ENCODE results near the gene XK. TPM values are rescaled to one million over a fixed set of nuclear protein-coding genes. Genes with fewer than 3 reads are reported as not detected.

The XK gene
- total RNA-seq, 1 experiment from 2014 or later, result 2.6 TPM

DNA sequence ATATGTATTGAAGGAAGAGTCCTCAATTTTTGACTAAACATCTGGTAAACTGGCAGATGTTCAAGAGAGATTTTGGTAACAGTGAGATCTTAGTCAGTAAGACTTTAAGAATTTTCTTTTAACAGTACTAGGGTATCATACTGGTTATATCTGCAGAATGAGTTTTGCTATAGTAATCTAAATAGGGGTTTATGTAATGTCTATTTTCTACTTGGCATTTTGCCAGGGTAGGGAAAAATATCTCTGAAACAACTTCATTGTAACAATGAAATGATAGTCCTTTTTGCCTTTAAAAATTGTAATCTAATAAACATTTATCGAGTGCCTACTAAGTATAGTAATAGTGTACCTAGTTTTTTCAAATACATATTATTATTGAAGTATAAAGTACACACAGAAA lies 32.1 kb downstream of the XK start:
- no peak overlapping the region for H3K4me3 ChIP-seq (ENCODE audit: low read depth, low read length)
- Mint-ChIP-seq H3K4me3 (ENCODE audit: unreplicated experiment) (no peak overlapping the region), H3K27me3 (ENCODE audit: insufficient read depth, unreplicated experiment) (peaks cover 5% of the 10 kb centered on the region), H3K9me3 (ENCODE audit: unreplicated experiment) (no peaks in the 10 kb centered on the region), H3K4me1 (ENCODE audit: low read depth, unreplicated experiment) (no peaks in the 10 kb centered on the region), H3K27ac (ENCODE audit: unreplicated experiment) (no peak overlapping the region), H3K36me3 (ENCODE audit: insufficient read depth, unreplicated experiment) (no peaks in the 10 kb centered on the region)
- TF ChIP-seq, protein P1, sequence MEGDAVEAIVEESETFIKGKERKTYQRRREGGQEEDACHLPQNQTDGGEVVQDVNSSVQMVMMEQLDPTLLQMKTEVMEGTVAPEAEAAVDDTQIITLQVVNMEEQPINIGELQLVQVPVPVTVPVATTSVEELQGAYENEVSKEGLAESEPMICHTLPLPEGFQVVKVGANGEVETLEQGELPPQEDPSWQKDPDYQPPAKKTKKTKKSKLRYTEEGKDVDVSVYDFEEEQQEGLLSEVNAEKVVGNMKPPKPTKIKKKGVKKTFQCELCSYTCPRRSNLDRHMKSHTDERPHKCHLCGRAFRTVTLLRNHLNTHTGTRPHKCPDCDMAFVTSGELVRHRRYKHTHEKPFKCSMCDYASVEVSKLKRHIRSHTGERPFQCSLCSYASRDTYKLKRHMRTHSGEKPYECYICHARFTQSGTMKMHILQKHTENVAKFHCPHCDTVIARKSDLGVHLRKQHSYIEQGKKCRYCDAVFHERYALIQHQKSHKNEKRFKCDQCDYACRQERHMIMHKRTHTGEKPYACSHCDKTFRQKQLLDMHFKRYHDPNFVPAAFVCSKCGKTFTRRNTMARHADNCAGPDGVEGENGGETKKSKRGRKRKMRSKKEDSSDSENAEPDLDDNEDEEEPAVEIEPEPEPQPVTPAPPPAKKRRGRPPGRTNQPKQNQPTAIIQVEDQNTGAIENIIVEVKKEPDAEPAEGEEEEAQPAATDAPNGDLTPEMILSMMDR (IDR thresholded peaks at IDR 0.05; ENCODE audit: insufficient read depth in 1 of 2, low read depth in 1 of 2, low read length in 1 of 2, severe bottlenecking in 1 of 2, unreplicated experiment in 1 of 2), result no peak
- H3K4me1 ChIP-seq, result no peaks in the 10 kb centered on the region
- ChIA-PET CTCF (no interaction called here), POLR2A (no interaction called here)
- H3K36me3 ChIP-seq (ENCODE audit: control insufficient read depth, insufficient read depth, low read length), result no peaks in the 10 kb centered on the region
- no peak for DNase-seq
- BruUV-seq (replicated peaks), result no TSS peak
- no peaks in the 10 kb centered on the region for H3K9me3 ChIP-seq
- intact Hi-C loops (cut with micrococcal nuclease; ENCODE audit: unreplicated experiment), result no loop called here
- no peaks in the 10 kb centered on the region for H3K27me3 ChIP-seq (replicated peaks; ENCODE audit: control insufficient read depth, insufficient read depth, low read length)

DNA sequence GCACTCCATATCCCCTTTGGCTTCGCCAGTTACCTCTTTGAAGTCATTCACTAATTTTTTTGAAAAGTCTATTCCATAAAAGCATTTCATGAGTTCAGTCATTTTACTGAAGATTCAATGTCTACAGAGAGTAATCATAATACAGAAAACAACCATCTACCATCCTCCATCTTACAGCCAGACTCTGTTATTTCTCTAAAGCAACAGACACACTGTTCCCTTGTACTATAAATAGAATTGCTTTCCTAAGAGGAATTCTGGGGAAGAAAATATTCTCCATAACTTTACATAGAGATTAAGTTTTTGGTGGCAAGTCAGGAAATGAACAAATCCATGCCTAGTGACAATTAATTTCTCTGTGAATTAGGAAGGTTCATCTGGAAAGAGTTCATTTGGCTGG lies 37.0 kb downstream of the XK start:
- H3K9me3 ChIP-seq, result no peaks in the 10 kb centered on the region
- no peaks in the 10 kb centered on the region for H3K36me3 ChIP-seq (ENCODE audit: control insufficient read depth, insufficient read depth, low read length)
- ChIA-PET POLR2A (no interaction called here), CTCF (no interaction called here)
- intact Hi-C loops (cut with micrococcal nuclease; ENCODE audit: unreplicated experiment), result no loop called here
- H3K4me3 ChIP-seq (ENCODE audit: low read depth, low read length), result no peak overlapping the region
- no peaks in the 10 kb centered on the region for H3K9me3 Mint-ChIP-seq (ENCODE audit: unreplicated experiment)
- no peaks in the 10 kb centered on the region for H3K4me1 Mint-ChIP-seq (ENCODE audit: low read depth, unreplicated experiment)
- no peak overlapping the region for H3K4me3 Mint-ChIP-seq (ENCODE audit: unreplicated experiment)
- BruUV-seq (replicated peaks), result no TSS peak
- H3K27me3 ChIP-seq (replicated peaks; ENCODE audit: control insufficient read depth, insufficient read depth, low read length), result no peaks in the 10 kb centered on the region
- no peak for DNase-seq
- H3K27me3 Mint-ChIP-seq (ENCODE audit: insufficient read depth, unreplicated experiment), result peaks cover 3% of the 10 kb centered on the region
- TF ChIP-seq, protein P1 (IDR thresholded peaks at IDR 0.05; ENCODE audit: insufficient read depth in 1 of 2, low read depth in 1 of 2, low read length in 1 of 2, severe bottlenecking in 1 of 2, unreplicated experiment in 1 of 2), result no peak
- no peaks in the 10 kb centered on the region for H3K36me3 Mint-ChIP-seq (ENCODE audit: insufficient read depth, unreplicated experiment)
- no peaks in the 10 kb centered on the region for H3K4me1 ChIP-seq
- no peak overlapping the region for H3K27ac Mint-ChIP-seq (ENCODE audit: unreplicated experiment)

DNA sequence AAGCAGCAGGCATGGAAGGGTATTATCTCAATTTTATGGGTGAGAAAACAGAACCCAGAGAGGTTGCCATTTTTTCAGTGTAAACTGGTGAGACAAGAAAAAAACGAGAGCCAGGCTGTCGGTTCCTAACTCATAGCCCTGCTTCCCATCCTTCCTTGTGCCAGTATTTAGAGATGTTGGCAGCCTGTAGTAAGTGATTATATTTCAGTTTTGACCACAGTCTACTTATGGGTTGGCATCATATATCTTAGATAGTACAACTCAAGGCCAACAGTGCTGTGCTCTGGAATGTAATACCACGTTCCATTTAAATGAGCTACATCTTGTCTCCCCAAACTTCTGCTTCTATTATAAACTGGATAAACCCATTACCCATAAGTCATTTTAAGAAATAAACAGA lies 40.8 kb downstream of the XK start:
- Histone ChIP-seq H3K27me3 (replicated peaks; ENCODE audit: control insufficient read depth, insufficient read depth, low read length) (no peaks in the 10 kb centered on the region), H3K9me3 (no peaks in the 10 kb centered on the region), H3K4me1 (no peaks in the 10 kb centered on the region), H3K4me3 (ENCODE audit: low read depth, low read length) (no peak overlapping the region), H3K36me3 (ENCODE audit: control insufficient read depth, insufficient read depth, low read length) (no peaks in the 10 kb centered on the region)
- Mint-ChIP-seq H3K4me1 (ENCODE audit: low read depth, unreplicated experiment) (no peaks in the 10 kb centered on the region), H3K27ac (ENCODE audit: unreplicated experiment) (no peak overlapping the region), H3K9me3 (ENCODE audit: unreplicated experiment) (no peaks in the 10 kb centered on the region), H3K27me3 (ENCODE audit: insufficient read depth, unreplicated experiment) (peaks cover 3% of the 10 kb centered on the region), H3K4me3 (ENCODE audit: unreplicated experiment) (no peak overlapping the region), H3K36me3 (ENCODE audit: insufficient read depth, unreplicated experiment) (no peaks in the 10 kb centered on the region)
- DNase-seq, result no peak
- BruUV-seq (replicated peaks), result no TSS peak
- TF ChIP-seq, protein P1 (IDR thresholded peaks at IDR 0.05; ENCODE audit: insufficient read depth in 1 of 2, low read depth in 1 of 2, low read length in 1 of 2, severe bottlenecking in 1 of 2, unreplicated experiment in 1 of 2), result no peak
- CTCF ChIA-PET, result no interaction called here
- POLR2A ChIA-PET, result no interaction called here
- intact Hi-C loops (cut with micrococcal nuclease; ENCODE audit: unreplicated experiment), result no loop called here

Data from Caco-2 (cell line).